Astrocyte (in vitro differentiated cells and primary cell): ENCODE results near the gene UBFD1.

ENCODE experiments used
- EZH2 ChIP-seq: IDR thresholded peaks from 2 replicates; pipeline ENCODE4 v1.6.1; 2012; ENCODE audit warnings: mild to moderate bottlenecking, low read length, inconsistent platforms; ENCODE audit not compliant: insufficient read depth
- TF ChIP-seq, protein P1 (sequence below): IDR thresholded peaks from 2 replicates; pipeline ENCODE4 v1.5.1; 2011; ENCODE audit warnings: low read depth, mild to moderate bottlenecking, inconsistent platforms, low read length, moderate library complexity; ENCODE audit not compliant: insufficient read depth

DNA sequence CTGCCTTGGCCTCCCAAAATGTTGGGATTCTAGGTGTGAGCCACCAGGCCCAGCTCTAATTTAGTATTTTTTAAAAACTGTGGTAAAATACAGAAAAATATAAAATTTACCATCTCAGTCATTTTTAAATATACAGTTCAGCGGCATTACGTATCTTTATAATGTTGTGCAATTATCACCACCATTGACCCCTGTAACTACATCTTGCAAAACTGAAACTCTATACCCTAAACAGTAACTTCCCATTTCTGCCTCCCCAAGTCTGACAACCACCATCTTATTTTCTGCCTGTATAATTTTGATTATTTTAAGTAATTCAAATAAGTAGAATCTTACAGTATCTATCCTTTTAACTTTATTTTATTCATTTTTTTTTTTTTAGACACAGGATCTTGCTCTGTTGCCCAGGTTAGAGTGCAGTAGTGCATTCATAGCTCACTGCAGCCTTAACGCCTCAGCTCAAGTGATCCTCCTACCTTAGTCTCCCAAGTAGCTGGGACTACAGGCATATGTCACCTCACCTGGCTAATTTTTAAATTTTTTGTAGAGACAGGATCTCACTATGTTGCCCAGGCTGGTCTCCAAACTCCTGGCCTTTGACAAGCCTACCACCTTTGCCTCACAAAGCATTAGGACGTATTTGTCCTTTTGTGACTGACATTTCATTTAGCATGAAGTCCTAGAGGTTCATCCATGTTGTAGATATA, 36.3 kb upstream of the UBFD1 start:
- TF ChIP-seq, protein P1, sequence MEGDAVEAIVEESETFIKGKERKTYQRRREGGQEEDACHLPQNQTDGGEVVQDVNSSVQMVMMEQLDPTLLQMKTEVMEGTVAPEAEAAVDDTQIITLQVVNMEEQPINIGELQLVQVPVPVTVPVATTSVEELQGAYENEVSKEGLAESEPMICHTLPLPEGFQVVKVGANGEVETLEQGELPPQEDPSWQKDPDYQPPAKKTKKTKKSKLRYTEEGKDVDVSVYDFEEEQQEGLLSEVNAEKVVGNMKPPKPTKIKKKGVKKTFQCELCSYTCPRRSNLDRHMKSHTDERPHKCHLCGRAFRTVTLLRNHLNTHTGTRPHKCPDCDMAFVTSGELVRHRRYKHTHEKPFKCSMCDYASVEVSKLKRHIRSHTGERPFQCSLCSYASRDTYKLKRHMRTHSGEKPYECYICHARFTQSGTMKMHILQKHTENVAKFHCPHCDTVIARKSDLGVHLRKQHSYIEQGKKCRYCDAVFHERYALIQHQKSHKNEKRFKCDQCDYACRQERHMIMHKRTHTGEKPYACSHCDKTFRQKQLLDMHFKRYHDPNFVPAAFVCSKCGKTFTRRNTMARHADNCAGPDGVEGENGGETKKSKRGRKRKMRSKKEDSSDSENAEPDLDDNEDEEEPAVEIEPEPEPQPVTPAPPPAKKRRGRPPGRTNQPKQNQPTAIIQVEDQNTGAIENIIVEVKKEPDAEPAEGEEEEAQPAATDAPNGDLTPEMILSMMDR, result no peak
- no peak for TF ChIP-seq EZH2
